Activated CD4-positive, alpha-beta T cell treated with anti-CD3 and anti-CD28 coated beads, Interleukin-2, Interleukin-4, amounts not matched to agents 100 ng/mL and 50 ng/mL, durations not matched to agents 16 hours and 8 hours (primary cell): ENCODE data around the gene ZNF562.

Source experiments
- DNase-seq: peaks from one replicate; pipeline ENCODE4 v3.0.0-alpha.2; 2020; ENCODE audit warnings: low spot score

Gene ZNF562

DNA sequence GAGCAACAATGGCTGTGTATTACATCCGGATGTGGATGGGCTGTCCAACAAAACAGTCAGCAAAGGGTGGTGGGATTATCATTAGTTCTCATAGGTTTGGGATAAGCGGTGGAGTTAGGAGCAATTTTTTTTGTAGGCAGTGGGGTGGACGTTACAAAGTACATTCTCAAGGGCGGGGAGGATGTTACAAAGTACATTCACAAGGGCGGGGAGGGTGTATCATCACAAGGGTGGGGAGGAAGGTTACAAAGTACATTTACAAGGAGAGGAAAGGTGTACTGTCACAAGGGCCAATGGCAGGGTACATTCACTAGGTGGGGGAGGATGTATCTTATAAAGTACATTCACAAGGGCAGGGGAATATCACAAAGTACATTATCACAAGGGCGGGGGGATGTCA is 33.1 kb downstream of the ZNF562 start:
- no peak for DNase-seq

DNA sequence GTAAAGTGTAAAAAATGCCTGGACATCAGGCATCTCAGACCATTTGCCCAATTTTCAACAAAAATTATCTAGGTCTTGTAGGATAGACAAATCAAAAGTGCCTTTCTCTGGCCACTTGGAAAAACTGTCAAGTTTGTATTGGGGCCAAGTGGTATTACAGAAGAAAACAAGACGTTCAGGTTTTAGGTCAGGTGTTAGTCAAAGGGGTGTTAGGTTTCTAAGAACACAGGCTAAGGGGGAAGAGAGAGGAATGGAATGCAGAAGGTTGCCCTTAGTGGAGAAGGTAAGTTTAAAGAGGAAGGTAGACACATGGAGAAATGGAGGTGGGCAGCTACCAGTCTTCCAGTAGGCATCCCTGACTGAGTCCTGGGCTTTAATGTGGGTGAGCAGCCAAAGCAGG is 33.9 kb downstream of the ZNF562 start:
- DNase-seq = no peak

DNA sequence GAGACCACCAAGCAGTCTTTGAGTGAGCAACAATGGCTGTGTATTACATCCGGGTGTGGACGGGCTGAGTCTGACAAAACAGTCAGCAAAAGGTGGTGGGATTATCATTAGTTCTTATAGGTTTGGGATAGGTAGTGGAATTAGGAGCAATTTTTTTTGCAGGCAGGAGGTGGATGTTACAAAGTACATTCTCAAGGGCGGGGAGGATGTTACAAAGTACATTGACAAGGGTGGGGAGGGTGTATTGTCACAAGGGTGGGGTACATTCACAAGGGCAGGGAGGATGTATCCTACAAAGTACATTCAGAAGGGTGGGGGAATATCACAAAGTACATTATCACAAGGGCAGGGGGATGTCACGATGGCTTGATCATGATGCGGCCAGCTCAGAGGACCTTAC is 38.9 kb downstream of the ZNF562 start:
- DNase-seq = no peak

DNA sequence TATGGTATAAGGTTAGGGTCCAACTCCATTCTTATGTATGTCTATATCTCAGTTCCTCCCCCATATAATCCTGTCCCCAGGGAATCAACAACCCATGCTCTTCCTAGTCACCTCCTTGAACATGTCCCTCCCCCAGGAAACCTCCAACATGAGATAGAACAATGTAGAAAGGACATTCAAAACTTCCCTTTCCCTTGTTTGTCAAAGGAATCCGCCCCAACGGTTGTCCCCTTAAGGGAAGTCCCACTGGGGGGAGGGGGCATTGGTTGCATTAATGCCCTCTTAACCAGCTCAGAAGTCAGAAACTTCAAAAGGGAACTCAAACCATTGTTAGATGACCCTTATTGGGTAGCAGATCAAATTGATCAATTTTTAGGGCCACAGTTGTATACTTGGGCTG is 47.0 kb downstream of the ZNF562 start:
- no peak for DNase-seq

DNA sequence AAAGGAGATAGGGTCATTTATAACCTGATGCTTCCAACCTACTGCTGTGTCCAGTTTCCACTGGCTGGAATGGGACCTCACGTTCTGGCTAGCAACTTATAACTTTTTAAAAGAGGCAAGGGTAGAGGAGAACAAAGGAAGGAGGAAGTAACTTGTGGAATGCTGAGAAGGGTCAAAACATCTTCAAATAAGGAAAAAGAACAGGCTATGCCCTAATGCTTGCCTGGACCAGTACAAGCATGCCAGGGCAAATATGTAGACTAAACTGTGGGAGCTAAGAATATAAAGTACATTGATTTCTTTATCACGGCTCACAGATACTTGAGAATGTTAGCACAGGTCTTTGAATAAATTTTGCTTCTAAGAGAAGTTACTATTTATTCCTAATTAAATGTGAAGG is 52.4 kb downstream of the ZNF562 start:
- DNase-seq = no peak

DNA sequence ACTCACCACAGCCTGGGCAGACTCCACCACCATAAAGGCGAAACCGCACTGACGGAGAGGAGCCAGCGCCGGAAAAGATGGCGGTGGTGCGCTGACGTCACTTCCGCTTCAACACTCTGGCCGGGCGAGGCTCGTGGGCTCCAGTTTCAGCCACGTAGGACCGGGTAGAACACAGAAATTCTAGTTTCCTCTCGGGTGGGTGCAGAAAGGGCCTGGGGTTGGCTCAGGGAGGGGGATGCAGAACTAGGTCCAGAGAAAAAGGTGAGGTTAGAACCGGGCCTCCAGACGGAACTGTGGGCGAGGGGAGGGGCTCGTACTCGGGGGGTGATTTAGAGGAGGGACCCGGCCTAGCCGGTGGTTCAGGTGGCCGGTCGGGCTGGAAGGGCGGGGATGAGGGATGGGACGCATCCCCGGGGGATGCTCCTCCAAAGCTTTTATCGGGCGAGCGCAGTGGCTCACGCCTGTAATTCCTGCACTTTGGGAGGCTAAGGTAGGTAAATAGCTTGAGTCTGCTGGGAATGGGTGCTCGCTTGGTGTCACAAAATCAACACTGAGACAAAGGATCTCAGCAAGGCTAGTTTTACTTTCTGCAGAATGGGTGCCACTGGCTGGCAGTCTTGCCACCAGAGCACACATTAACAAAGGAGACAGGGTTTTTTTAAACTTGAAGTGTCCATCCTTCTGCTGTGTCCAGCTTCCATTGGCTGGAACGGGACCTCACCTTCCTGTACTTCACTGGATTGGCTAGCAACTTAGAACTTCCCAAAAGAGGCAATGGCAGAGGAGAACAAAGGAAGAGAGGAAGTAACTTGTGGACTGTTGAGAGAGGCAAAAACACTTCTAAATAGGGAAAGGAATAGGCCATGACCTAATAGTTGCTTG is 53.5 kb downstream of the ZNF562 start, which contains the start of gene ZNF561:
Gene ZNF561 (minus strand): TSS at position 77 of the 882 bp plus-strand sequence. CDS start 1,776 bp downstream, outside the sequence.
- DNase-seq = peak; percentile 87

DNA sequence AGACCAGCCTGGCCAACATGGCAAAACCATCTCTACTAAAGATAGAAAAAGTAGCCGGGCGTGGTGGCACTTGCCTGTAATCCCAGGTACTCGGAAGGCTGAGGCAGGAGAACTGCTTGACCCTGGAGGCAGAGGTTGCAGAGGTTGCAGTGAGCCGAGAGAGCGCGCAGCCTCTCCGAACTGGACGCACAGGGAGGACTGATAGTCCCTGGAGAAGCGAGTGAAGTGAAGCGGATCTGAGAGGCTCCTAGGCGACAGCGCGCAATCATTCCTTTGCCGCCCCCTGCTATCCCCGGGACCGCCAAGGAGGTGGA is 54.1 kb downstream of the ZNF562 start:
- DNase-seq = no peak

DNA sequence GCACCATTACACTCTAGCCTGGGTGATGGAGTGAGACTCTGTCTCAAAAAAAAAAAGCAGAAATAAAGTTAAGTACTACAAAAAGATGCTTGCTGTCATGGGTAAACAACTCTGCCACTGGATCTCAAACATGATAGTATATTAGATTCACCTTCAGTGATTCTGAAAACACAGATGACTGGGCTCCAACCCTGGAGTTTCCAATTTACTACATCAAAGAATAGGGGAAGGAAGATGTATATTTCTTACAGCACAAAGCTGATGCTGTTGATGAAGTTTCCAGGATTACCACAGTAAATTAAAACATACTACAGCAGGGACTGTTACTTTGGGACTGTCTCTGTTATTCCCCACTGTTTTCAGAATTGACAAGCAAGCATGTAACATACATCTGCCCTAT is 59.1 kb downstream of the ZNF562 start:
- DNase-seq = no peak

DNA sequence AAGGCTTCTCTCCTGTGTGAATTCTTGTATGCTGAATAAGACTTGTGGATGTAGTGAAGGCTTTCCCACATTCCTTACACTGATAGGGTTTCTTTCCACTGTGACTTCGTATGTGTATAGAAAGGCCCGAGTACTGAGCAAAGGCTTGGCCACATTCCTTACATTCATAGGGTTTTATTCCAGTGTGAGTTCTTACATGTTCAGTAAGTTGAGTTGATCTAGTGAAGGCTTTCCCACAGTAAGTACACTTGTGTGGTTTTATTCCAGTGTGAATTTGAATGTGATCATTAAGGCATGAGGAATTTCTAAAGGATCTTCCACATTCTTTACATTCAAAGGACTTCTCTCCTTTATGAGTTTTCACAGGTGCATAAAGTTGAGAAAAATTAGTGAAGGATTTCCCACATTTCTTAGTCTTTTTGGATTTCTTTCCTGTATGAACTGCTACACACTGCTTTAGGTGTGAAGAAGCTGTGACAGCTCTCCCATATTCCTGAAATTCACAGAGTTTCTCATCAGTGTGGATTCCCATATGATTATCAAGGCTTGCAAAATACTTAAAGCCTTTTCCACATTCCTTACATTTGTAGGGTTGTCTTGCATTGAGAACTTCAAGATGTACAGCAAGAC is 64.3 kb downstream of the ZNF562 start:
- no peak for DNase-seq

DNA sequence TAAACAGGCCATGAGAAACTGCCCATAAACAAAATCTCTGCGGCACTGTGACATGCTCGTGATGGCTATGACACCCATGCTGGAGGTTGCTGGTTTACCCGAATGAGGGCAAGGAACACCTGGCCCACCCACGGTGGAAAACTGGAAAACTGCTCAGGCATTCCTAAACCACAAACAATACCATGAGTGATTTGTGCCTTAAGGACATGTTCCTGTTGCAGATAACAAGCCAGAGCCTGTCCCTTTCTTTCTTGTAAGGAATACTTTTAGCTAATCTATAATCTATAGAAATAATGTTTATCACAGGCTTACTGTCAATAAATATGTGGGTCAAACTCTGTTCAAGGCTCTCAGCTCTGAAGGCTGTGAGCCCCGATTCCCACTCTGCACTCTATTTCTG is 66.0 kb downstream of the ZNF562 start:
- no peak for DNase-seq

DNA sequence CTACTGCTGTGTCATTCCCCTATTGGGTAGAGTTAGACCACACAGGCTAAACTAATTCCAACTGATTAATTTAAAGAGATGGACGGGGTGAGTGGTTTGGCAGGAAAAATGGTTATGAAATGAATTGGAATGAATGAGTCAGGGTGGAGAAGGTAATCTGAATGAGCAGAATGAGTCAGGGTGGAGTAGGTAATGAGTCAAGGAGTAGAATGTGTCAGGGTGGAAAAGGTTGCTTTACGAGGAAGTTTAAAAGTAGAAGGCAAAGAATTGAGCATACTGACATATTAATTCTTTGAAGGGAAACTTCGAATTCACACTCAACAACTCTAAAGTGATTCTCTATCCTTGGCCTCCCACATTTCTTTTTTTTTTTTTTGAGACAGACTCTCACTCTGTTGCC is 77.9 kb downstream of the ZNF562 start:
- peak; percentile 41 for DNase-seq
